Activated T-helper 2 cell treated with anti-CD3 and anti-CD28 coated beads, Interferon-gamma antibody, Interleukin-2, Interleukin-4, amounts not matched to agents 10 μg/mL and 5 μg/mL and 100 μg/mL, durations not matched to agents 14 hours and 24 hours and 36 hours (primary cell): ENCODE results near the gene SEMA3E. TPM values are rescaled to one million over a fixed set of nuclear protein-coding genes. Genes with fewer than 3 reads are reported as not detected.

Source experiments
- DNase-seq: peaks from one replicate; pipeline ENCODE4 v3.0.0; 2021; ENCODE audit warnings: low spot score
- H3K27ac Mint-ChIP-seq: one replicate; pipeline ENCODE4 v1.8.0; 2021; ENCODE audit warnings: mixed read lengths
- H3K27me3 Mint-ChIP-seq: one replicate; pipeline ENCODE4 v1.8.0; 2021; ENCODE audit warnings: low read depth, mixed read lengths
- H3K36me3 Mint-ChIP-seq: one replicate; pipeline ENCODE4 v1.8.0; 2021; ENCODE audit warnings: low read depth, mixed read lengths
- H3K4me1 Mint-ChIP-seq: one replicate; pipeline ENCODE4 v1.8.0; 2021; ENCODE audit warnings: low read depth, mixed read lengths
- H3K4me3 Mint-ChIP-seq: one replicate; pipeline ENCODE4 v1.8.0; 2021; ENCODE audit warnings: low read depth, mild to moderate bottlenecking, moderate library complexity, mixed read lengths
- H3K9me3 Mint-ChIP-seq: one replicate; pipeline ENCODE4 v1.8.0; 2021; ENCODE audit warnings: mixed read lengths
- intact Hi-C: fragments of 100-400 bp; cut with micrococcal nuclease; formaldehyde crosslinking; loops from one replicate; pipeline ENCODE4 v1.15.1; 2023
- total RNA-seq: library from RNA; stranded (reverse); gene quantifications from 2 replicates; pipeline ENCODE4 v1.2.3, GENCODE V29; 2022

SEMA3E gene
- total RNA-seq, 1 donor from 2014 or later: not detected

GRCh38 chr7:83672157-83672556 lies 23.2 kb upstream of the SEMA3E start:
- Mint-ChIP-seq H3K27me3 (no peaks in the 10 kb centered on the region), H3K4me1 (no peaks in the 10 kb centered on the region), H3K9me3 (no peaks in the 10 kb centered on the region), H3K36me3 (no peaks in the 10 kb centered on the region), H3K27ac (no peak overlapping the region), H3K4me3 (no peak overlapping the region)
- intact Hi-C loops: no loop called here
- DNase-seq: no peak

GRCh38 chr7:83663131-83663530 lies 14.2 kb upstream of the SEMA3E start:
- Mint-ChIP-seq H3K27ac (no peak overlapping the region), H3K9me3 (no peaks in the 10 kb centered on the region), H3K4me3 (no peak overlapping the region), H3K36me3 (no peaks in the 10 kb centered on the region), H3K27me3 (no peaks in the 10 kb centered on the region), H3K4me1 (no peaks in the 10 kb centered on the region)
- intact Hi-C loops: no loop called here
- no peak for DNase-seq

- Mint-ChIP-seq H3K36me3 (no peaks in the 10 kb centered on the region), H3K4me1 (no peaks in the 10 kb centered on the region)
- intact Hi-C loops: loop anchor here (5.0 kb wide), 1 partner anchor 246 kb away; no protein-coding TSS in a partner anchor
These were observed 9.2 kb upstream of the SEMA3E start for GRCh38 chr7:83658126-83658525.

GRCh38 chr7:83655951-83656556 lies 7.1 kb upstream of the SEMA3E start:
- H3K27ac Mint-ChIP-seq: no peak overlapping the region

More at GRCh38 chr7:83658126-83658525, 9.2 kb upstream of the SEMA3E start:
- no peak for DNase-seq
- H3K4me3 Mint-ChIP-seq: no peak overlapping the region
- H3K27me3 Mint-ChIP-seq: no peaks in the 10 kb centered on the region
- H3K9me3 Mint-ChIP-seq: no peaks in the 10 kb centered on the region
- no peak overlapping the region for H3K27ac Mint-ChIP-seq

GRCh38 chr7:83652481-83652880 lies 3.5 kb upstream of the SEMA3E start:
- H3K4me3 Mint-ChIP-seq: no peak overlapping the region

More at GRCh38 chr7:83655951-83656556, 7.1 kb upstream of the SEMA3E start:
- intact Hi-C loops: loop anchor here (5.0 kb wide), 1 partner anchor 244 kb away; no protein-coding TSS in a partner anchor
- no peaks in the 10 kb centered on the region for H3K4me1 Mint-ChIP-seq
- DNase-seq: no peak
- no peaks in the 10 kb centered on the region for H3K27me3 Mint-ChIP-seq
- H3K9me3 Mint-ChIP-seq: no peaks in the 10 kb centered on the region
- no peak overlapping the region for H3K4me3 Mint-ChIP-seq
- no peaks in the 10 kb centered on the region for H3K36me3 Mint-ChIP-seq

GRCh38 chr7:83649701-83650100 lies 762 bp upstream of the SEMA3E start:
- H3K4me1 Mint-ChIP-seq: no peaks in the 10 kb centered on the region
- no peak overlapping the region for H3K27ac Mint-ChIP-seq
- H3K4me3 Mint-ChIP-seq: no peak overlapping the region
- DNase-seq: no peak
- peaks cover 11% of the 10 kb centered on the region for H3K27me3 Mint-ChIP-seq
- no peaks in the 10 kb centered on the region for H3K9me3 Mint-ChIP-seq
- no peaks in the 10 kb centered on the region for H3K36me3 Mint-ChIP-seq
- intact Hi-C loops: no loop called here

More at GRCh38 chr7:83652481-83652880, 3.5 kb upstream of the SEMA3E start:
- DNase-seq: no peak
- Mint-ChIP-seq H3K9me3 (no peaks in the 10 kb centered on the region), H3K27ac (no peak overlapping the region), H3K36me3 (no peaks in the 10 kb centered on the region), H3K4me1 (no peaks in the 10 kb centered on the region), H3K27me3 (peaks cover 11% of the 10 kb centered on the region)
- intact Hi-C loops: no loop called here

GRCh38 chr7:83646027-83646426 lies 2.9 kb downstream of the SEMA3E start:
- Mint-ChIP-seq H3K27me3 (peaks cover 11% of the 10 kb centered on the region), H3K4me1 (no peaks in the 10 kb centered on the region), H3K27ac (no peak overlapping the region), H3K9me3 (no peaks in the 10 kb centered on the region), H3K4me3 (no peak overlapping the region), H3K36me3 (no peaks in the 10 kb centered on the region)
- DNase-seq: no peak
- intact Hi-C loops: no loop called here

GRCh38 chr7:83643739-83644138 lies 5.2 kb downstream of the SEMA3E start:
- peaks cover 7% of the 10 kb centered on the region for H3K27me3 Mint-ChIP-seq
- intact Hi-C loops: no loop called here
- no peaks in the 10 kb centered on the region for H3K4me1 Mint-ChIP-seq
- no peak for DNase-seq
- H3K9me3 Mint-ChIP-seq: no peaks in the 10 kb centered on the region
- no peak overlapping the region for H3K4me3 Mint-ChIP-seq
- H3K27ac Mint-ChIP-seq: no peak overlapping the region
- H3K36me3 Mint-ChIP-seq: no peaks in the 10 kb centered on the region

GRCh38 chr7:83643012-83643411 lies 5.9 kb downstream of the SEMA3E start:
- Mint-ChIP-seq H3K4me3 (no peak overlapping the region), H3K9me3 (no peaks in the 10 kb centered on the region), H3K27ac (no peak overlapping the region), H3K27me3 (peaks cover 3% of the 10 kb centered on the region), H3K4me1 (no peaks in the 10 kb centered on the region), H3K36me3 (no peaks in the 10 kb centered on the region)
- no peak for DNase-seq
- intact Hi-C loops: no loop called here

- intact Hi-C loops: no loop called here
- Mint-ChIP-seq H3K4me1 (no peaks in the 10 kb centered on the region), H3K9me3 (no peaks in the 10 kb centered on the region), H3K27me3 (no peaks in the 10 kb centered on the region), H3K4me3 (no peak overlapping the region), H3K36me3 (no peaks in the 10 kb centered on the region), H3K27ac (no peak overlapping the region)
- DNase-seq: no peak
These were observed 8.0 kb downstream of the SEMA3E start for GRCh38 chr7:83640731-83641537.

GRCh38 chr7:83640240-83640639 lies 8.7 kb downstream of the SEMA3E start:
- Mint-ChIP-seq H3K27ac (no peak overlapping the region), H3K4me1 (no peaks in the 10 kb centered on the region), H3K9me3 (no peaks in the 10 kb centered on the region), H3K4me3 (no peak overlapping the region), H3K27me3 (no peaks in the 10 kb centered on the region), H3K36me3 (no peaks in the 10 kb centered on the region)
- intact Hi-C loops: no loop called here
- no peak for DNase-seq

GRCh38 chr7:83633516-83633915 lies 15.4 kb downstream of the SEMA3E start:
- H3K4me1 Mint-ChIP-seq: no peaks in the 10 kb centered on the region
- DNase-seq: no peak
- no peaks in the 10 kb centered on the region for H3K36me3 Mint-ChIP-seq
- H3K9me3 Mint-ChIP-seq: no peaks in the 10 kb centered on the region
- no peaks in the 10 kb centered on the region for H3K27me3 Mint-ChIP-seq
- intact Hi-C loops: no loop called here
- no peak overlapping the region for H3K4me3 Mint-ChIP-seq
- no peak overlapping the region for H3K27ac Mint-ChIP-seq

- intact Hi-C loops: no loop called here
- H3K36me3 Mint-ChIP-seq: no peaks in the 10 kb centered on the region
- no peaks in the 10 kb centered on the region for H3K4me1 Mint-ChIP-seq
- no peak for DNase-seq
- H3K9me3 Mint-ChIP-seq: no peaks in the 10 kb centered on the region
- H3K4me3 Mint-ChIP-seq: no peak overlapping the region
- no peak overlapping the region for H3K27ac Mint-ChIP-seq
- no peaks in the 10 kb centered on the region for H3K27me3 Mint-ChIP-seq
These were observed 19.6 kb downstream of the SEMA3E start for GRCh38 chr7:83629117-83629880.
